Measurements from ENCODE around the gene TEK. TPM values are rescaled to one million over a fixed set of nuclear protein-coding genes. Genes with fewer than 3 reads are reported as not detected.
"Not testable (repeated sequence)": the region's sequence is repeated elsewhere in the genome, so short reads cannot be mapped to it uniquely, and the experiment has no call there.

Gene TEK
- total and polyA plus RNA-seq, 5 experiments from 2014 or later = not detected

DNA sequence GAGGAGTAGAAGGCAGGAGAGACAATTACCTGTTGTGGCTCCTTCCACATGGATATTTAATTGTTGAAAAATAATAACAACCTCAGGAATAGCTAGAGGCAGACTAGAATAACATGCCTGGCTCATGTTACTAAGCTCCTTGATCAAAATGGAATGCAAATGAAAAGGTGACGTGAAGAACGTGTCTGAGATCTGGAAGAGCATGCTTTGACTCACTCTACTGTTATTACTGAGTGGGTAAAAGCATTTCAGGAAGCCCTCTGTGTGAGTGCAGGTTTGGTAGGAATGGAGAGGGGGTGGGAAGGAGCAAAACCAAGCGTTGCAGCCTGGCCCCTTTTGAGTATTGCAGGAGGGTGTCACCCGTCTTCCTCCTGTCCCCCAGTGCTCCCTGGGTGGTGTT lies 103.2 kb downstream of the TEK start:
- H3K36me3 Mint-ChIP-seq = no peaks in the 10 kb centered on the region
- DNase-seq (no peak), ATAC-seq (no peak)
- H3K4me1 Mint-ChIP-seq = no peaks in the 10 kb centered on the region
- H3K4me3 Mint-ChIP-seq = no peak overlapping the region
- H3K27ac Mint-ChIP-seq = no peak overlapping the region
- POLR2A ChIA-PET = no interaction called here
- peaks cover 0 to 11% (median 2%) of the 10 kb centered on the region in 5 donors for H3K27me3 Mint-ChIP-seq
- H3K9me3 Mint-ChIP-seq = no peaks in the 10 kb centered on the region

DNA sequence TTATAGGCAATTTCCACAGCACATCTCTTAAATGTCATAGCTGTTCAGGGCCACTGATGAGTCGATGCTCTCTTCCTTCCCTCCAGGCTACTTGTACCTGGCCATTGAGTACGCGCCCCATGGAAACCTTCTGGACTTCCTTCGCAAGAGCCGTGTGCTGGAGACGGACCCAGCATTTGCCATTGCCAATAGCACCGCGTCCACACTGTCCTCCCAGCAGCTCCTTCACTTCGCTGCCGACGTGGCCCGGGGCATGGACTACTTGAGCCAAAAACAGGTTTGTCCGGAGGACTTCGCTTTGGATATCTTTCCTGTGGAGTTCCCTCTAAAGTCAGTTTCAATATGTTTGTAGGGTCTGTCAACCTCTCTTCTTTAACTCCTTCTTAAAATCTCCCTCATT lies 103.6 kb downstream of the TEK start:
- no peak overlapping the region for H3K4me3 Mint-ChIP-seq

DNA sequence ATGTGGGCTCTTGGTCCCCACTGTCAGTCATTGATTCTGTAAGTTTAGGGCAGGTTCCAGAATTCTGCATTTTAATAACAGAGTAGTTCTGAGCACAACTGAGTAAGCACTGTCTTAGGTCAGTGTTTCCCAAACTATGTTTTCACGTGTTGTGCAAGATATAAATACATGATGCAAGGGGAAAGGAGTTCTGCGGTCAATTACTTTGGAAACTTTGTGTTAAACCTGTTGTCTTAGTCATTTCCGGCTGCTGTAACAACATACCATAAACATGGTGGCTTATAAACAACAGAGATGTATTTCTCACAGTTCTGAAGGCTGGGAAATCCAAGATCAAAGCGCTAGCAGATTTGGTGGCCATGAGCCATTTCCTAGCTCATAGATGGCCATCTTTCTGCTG lies 118.2 kb downstream of the TEK start:
- H3K4me3 Mint-ChIP-seq = no peak overlapping the region
- H3K27me3 Mint-ChIP-seq = peaks cover 0 to 11% (median 0%) of the 10 kb centered on the region in 5 donors
- H3K9me3 Mint-ChIP-seq = peaks cover 0 to 9% (median 4%) of the 10 kb centered on the region in 9 donors
- H3K36me3 Mint-ChIP-seq = no peaks in the 10 kb centered on the region
- POLR2A ChIA-PET = no interaction called here
- no peaks in the 10 kb centered on the region for H3K4me1 Mint-ChIP-seq
- no peak overlapping the region for H3K27ac Mint-ChIP-seq
- DNase-seq (no peak), ATAC-seq (no peak)

More for the DNA sequence above, 103.6 kb downstream of the TEK start:
- POLR2A ChIA-PET = no interaction called here
- peaks cover 0 to 11% (median 2%) of the 10 kb centered on the region in 5 donors for H3K27me3 Mint-ChIP-seq
- DNase-seq (no peak), ATAC-seq (no peak)
- H3K27ac Mint-ChIP-seq = no peak overlapping the region
- H3K9me3 Mint-ChIP-seq = no peaks in the 10 kb centered on the region
- H3K4me1 Mint-ChIP-seq = no peaks in the 10 kb centered on the region
- H3K36me3 Mint-ChIP-seq = no peaks in the 10 kb centered on the region

DNA sequence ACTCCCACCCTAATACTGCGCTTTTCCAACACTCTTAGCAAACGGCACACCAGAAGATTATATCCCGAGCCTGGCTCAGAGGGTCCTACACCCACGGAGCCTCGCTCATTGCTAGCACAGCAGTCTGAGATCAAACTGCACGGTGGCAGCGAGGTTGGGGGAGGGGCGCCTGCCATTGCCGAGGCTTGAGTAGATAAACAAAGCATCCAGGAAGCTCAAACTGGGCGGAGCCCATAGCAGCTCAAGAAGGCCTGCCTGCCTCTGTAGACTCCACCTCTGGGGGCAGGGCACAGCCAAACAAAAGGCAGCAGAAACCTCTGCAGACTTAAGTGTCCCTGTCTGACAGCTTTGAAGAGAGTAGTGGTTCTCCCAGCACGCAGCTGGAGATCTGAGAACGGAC lies 130.6 kb downstream of the TEK start:
- ATAC-seq, H3K36me3 Mint-ChIP-seq, H3K4me3 Mint-ChIP-seq, DNase-seq, H3K4me1 Mint-ChIP-seq, H3K27me3 Mint-ChIP-seq, H3K27ac Mint-ChIP-seq, POLR2A ChIA-PET: not testable (repeated sequence)
- H3K9me3 Mint-ChIP-seq = peaks cover 9 to 26% (median 15%) of the 10 kb centered on the region in 9 donors

DNA sequence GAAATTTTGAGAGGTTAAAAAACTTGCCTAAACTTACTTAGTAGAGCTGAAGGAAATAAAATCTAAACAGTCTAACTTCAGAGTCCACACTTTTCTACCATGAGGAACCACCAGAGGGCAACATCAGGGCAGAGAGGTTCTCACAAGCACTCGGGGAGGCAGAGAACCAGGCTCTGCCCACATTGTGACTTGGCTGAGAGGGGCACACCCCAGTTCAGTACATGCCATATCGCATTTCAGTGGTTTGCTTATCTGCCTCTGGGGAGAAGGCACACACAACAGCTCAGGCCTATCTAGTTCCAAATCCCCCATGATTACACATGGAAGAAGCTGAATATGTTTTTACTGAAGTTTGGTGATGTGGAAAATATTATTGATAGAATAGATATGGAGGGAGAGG lies 138.7 kb downstream of the TEK start:
- H3K27me3 Mint-ChIP-seq = peaks cover 7 to 24% (median 12%) of the 10 kb centered on the region in 5 donors
- H3K4me1 Mint-ChIP-seq = no peaks in the 10 kb centered on the region
- DNase-seq = no peak
- H3K27ac Mint-ChIP-seq = no peak overlapping the region
- H3K4me3 Mint-ChIP-seq = no peak overlapping the region
- POLR2A ChIA-PET = no interaction called here
- peaks cover 0 to 11% (median 1%) of the 10 kb centered on the region in 9 donors for H3K9me3 Mint-ChIP-seq
- H3K36me3 Mint-ChIP-seq = no peaks in the 10 kb centered on the region
- no peak for ATAC-seq

DNA sequence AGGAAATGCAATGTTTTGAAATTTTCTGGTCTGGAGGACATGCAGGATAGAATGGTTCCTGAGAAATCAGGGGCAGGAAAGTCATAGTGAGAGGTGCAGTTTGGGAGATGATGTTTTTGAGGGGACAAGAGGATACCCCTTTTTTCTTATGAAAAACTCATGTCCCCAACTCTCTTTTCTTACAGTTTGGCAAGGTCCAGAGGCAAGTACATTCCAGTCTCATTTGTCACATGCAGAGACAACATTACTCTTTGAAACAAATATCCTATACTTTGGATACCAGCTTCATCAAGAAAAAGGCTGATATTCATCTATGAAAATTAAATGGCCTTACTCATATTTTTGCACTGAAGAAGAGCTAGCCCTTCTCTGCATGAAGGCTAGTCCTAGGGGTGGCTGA lies 139.7 kb downstream of the TEK start:
- Mint-ChIP-seq H3K27ac (no peak overlapping the region), H3K36me3 (no peaks in the 10 kb centered on the region), H3K27me3 (peaks cover 6 to 24% (median 12%) of the 10 kb centered on the region in 5 donors), H3K9me3 (peaks cover 0 to 16% (median 1%) of the 10 kb centered on the region in 9 donors), H3K4me3 (no peak overlapping the region), H3K4me1 (no peaks in the 10 kb centered on the region)
- POLR2A ChIA-PET = no interaction called here
- DNase-seq = no peak
- no peak for ATAC-seq

DNA sequence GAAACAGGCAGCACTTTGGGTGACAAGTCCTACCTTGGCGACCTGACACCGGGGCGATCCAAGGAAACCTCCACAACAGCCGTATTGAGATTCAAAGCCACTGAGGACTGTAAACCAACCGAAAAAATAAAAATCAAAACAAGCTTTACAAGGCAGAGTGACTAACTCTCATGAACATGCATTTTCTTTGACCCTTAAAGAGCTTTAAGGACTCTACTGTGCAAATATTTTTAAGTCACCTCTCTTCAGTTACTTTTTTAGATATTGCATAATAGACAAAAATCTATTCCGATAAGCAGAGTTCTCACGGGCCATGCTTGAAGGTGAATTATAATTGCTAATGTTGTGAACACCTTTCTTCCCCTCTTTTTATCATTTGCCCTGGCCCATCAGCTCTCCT lies 149.6 kb downstream of the TEK start:
- Mint-ChIP-seq H3K9me3 (peaks cover 0 to 18% (median 0%) of the 10 kb centered on the region in 9 donors), H3K36me3 (no peaks in the 10 kb centered on the region), H3K27ac (no peak overlapping the region), H3K27me3 (peaks cover 0 to 8% (median 1%) of the 10 kb centered on the region in 5 donors), H3K4me3 (no peak overlapping the region), H3K4me1 (no peaks in the 10 kb centered on the region)
- POLR2A ChIA-PET = no interaction called here
- ATAC-seq = no peak
- no peak for DNase-seq

DNA sequence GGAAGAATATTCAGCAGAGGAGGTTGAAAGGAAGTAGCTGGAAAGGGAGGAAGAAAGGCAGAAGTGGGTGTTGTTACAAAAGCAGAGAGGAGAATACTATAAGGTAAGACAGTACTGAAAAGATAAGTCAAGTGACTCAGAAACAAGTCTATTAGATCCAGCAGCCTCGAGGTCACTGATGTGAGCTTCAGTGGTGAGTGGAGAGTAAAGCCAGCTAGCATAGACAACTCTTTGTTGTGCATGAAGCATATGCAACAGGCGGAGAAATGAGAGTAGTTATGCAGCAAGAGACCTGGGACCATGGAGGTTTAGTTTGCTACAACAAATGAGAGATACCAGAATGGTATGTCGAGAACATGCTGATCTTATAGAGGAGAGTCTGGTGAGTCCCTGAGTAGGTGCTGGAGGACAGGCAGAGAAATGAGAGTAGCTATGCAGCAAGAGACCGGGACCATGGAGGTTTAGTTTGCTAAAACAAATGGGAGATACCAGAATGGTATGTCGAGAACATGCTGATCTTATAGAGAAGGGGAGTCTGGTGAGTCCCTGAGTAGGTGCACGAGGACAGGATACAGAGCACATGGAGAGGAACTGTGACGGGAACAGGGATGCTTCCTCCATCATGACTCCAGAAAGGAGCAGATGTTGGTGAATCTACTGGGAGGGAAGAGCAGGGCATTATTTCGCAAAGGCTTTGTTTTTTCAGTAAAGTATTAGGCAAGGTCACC lies 151.9 kb downstream of the TEK start:
- Mint-ChIP-seq H3K36me3 (no peaks in the 10 kb centered on the region), H3K27ac (no peak overlapping the region), H3K9me3 (peaks cover 0 to 2% (median 0%) of the 10 kb centered on the region in 9 donors), H3K4me1 (no peaks in the 10 kb centered on the region), H3K4me3 (no peak overlapping the region), H3K27me3 (peaks cover 0 to 9% (median 2%) of the 10 kb centered on the region in 5 donors)
- POLR2A ChIA-PET = no interaction called here
- no peak for DNase-seq
- no peak for ATAC-seq

DNA sequence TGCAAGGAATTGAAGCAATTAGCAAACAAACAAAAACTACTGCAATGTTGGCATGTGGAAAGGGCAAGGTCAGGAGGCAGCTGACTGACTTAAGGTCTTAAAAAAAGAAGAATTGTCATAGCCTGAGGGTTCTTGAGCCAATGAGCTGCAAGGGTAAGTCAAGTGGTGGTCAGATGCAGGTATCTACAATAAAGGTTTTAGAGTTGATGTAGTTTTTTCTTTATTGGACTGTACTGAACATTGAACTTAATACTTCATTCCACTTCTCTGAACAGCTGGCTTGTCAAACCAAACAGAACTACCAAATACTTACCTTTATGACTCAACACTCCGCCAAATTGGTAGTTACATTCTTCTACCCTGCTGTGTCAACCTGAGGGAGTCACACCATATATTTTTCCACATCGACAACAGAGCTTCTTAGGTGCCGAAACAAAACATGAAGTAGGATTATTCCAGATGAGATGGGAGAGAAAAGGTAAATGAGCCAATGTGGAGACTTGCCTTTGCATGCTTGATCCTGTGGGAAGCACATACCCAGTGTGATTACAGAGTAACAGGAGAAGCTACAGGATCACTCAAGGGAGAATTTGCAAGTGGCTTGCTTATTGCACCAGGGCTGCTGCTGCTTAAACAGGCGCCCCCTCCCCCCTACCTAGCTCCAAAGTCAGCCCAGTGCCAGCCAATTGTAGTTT lies 152.6 kb downstream of the TEK start:
- H3K27ac Mint-ChIP-seq = no peak overlapping the region
- H3K36me3 Mint-ChIP-seq = no peaks in the 10 kb centered on the region
- peaks cover 0 to 9% (median 2%) of the 10 kb centered on the region in 5 donors for H3K27me3 Mint-ChIP-seq
- no peaks in the 10 kb centered on the region for H3K4me1 Mint-ChIP-seq
- no peaks in the 10 kb centered on the region for H3K9me3 Mint-ChIP-seq
- DNase-seq (no peak), ATAC-seq (no peak)
- POLR2A ChIA-PET = no interaction called here
- no peak overlapping the region for H3K4me3 Mint-ChIP-seq

DNA sequence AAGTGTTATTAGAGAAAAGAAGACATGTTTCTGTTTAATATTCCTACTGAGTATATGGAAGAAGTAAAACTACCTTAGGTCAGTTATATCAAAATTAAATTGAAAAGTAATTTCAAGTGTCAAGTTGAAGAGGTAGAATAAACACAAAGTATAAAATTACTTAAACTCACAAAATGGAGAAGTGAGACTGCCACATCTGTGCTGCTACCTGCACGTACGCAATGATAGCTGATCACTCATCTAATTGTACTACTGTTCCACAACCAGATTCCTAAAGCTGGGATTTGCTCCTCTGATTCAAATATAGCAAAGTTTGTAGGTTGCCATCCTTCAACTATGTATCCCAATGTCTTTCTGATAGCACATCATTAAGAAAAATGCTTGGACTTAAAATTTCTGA lies 163.1 kb downstream of the TEK start:
- POLR2A ChIA-PET = no interaction called here
- Mint-ChIP-seq H3K27ac (no peak overlapping the region), H3K4me3 (no peak overlapping the region), H3K4me1 (peaks cover 0 to 7% (median 4%) of the 10 kb centered on the region in 4 donors), H3K36me3 (no peaks in the 10 kb centered on the region), H3K27me3 (peaks cover 0 to 4% (median 2%) of the 10 kb centered on the region in 5 donors), H3K9me3 (no peaks in the 10 kb centered on the region)
- DNase-seq (no peak), ATAC-seq (no peak)

DNA sequence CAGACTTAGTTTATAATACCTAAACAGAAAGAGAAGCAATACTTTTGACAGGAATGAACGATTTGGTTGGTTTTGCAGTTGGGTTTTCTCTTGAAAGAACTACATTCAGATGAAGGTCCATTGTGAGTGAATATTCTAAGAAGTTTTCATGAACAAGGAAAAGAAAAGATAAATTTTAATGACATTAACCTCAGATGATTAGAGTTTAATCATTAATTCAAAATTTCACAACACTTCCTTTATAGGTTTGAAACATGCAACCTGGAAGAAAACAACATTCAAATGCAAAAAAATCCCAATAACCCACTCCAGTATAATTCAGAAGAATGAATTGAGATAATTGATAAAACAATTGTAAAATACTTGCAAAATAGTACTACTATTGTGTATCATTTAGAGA lies 164.2 kb downstream of the TEK start:
- Mint-ChIP-seq H3K27me3 (peaks cover 0 to 4% (median 2%) of the 10 kb centered on the region in 5 donors), H3K9me3 (no peaks in the 10 kb centered on the region), H3K4me3 (no peak overlapping the region), H3K4me1 (peaks cover 0 to 7% (median 4%) of the 10 kb centered on the region in 4 donors), H3K27ac (no peak overlapping the region), H3K36me3 (no peaks in the 10 kb centered on the region)
- DNase-seq (no peak), ATAC-seq (no peak)
- POLR2A ChIA-PET = no interaction called here

DNA sequence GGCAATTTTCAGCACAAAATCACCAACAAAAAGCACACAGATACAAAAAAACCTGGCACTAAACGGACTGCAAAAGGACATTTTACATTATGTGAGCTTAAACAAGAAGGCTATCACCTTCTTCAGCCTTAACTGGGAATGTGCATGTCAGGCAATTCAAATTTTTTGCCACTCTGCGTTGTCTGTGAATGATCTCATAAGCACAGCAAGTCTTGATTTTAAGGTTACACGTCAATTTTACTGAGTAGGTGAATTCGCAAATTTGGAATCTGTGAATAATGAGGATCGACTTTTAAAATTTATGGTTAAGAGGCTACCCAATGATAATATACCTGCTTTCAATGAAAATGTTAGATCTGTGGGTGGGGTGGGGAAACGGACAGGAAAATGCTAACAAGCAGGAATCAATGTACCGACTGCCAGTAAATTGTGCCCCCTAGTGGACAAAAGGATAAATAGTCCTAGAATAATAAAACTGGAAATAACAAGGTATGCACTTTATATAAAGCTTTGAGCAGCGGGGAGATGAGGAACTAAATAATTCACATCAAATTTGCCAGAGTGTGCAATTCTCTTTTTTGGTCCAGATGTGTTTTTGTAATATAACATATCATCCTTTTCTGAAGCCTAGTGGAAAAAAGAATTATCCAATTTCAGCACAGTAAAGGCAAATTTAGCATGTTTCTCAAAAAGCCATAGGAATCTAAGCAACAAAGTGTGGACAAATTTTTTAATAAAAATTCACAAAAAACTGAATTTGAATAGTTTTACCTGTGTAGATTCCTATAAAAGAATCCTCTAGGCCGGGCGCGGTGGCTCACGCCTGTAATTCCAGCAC lies 167.4 kb downstream of the TEK start:
- Mint-ChIP-seq H3K9me3 (no peaks in the 10 kb centered on the region), H3K4me3 (peak overlapping the region in 1 of 10 donors; percentile 9), H3K27ac (no peak overlapping the region), H3K36me3 (no peaks in the 10 kb centered on the region), H3K27me3 (peaks cover 0 to 16% (median 2%) of the 10 kb centered on the region in 5 donors), H3K4me1 (peaks cover 0 to 7% (median 4%) of the 10 kb centered on the region in 4 donors)
- POLR2A ChIA-PET = no interaction called here
- DNase-seq (peak in 4 of 10 donors; percentile 5 to 54 (median 46)), ATAC-seq (no peak)

DNA sequence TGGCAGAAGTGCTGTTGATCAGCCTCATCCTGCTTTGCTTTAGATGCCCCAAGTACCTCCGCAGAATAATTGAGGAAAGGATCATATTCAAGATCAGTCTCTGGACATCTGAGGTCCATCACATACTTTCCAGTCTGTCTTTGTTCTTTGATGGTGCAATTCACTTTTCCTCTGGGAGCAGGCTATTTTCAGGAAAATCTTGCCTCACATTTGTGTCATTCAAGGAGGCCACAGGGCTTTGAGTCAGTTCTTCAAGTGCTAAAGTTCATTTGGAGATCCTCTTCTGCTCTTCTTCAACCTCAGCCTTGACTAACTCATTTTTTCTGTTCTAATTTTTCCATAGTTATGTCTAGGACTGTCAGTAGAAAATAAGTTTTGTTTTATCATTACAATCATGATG lies 169.3 kb downstream of the TEK start:
- ATAC-seq (no peak), DNase-seq (no peak)
- H3K27ac Mint-ChIP-seq = no peak overlapping the region
- POLR2A ChIA-PET = no interaction called here
- no peak overlapping the region for H3K4me3 Mint-ChIP-seq
- H3K9me3 Mint-ChIP-seq = no peaks in the 10 kb centered on the region
- no peaks in the 10 kb centered on the region for H3K36me3 Mint-ChIP-seq
- peaks cover 0 to 29% (median 5%) of the 10 kb centered on the region in 5 donors for H3K27me3 Mint-ChIP-seq
- peaks cover 0 to 7% (median 5%) of the 10 kb centered on the region in 4 donors for H3K4me1 Mint-ChIP-seq
